T-helper 9 cell (primary cell): ENCODE measurements around the gene TMEM132D.

Experiments used
- DNase-seq: peaks from one replicate; pipeline ENCODE4 v3.0.0-alpha.2; 2020

TMEM132D gene

DNA sequence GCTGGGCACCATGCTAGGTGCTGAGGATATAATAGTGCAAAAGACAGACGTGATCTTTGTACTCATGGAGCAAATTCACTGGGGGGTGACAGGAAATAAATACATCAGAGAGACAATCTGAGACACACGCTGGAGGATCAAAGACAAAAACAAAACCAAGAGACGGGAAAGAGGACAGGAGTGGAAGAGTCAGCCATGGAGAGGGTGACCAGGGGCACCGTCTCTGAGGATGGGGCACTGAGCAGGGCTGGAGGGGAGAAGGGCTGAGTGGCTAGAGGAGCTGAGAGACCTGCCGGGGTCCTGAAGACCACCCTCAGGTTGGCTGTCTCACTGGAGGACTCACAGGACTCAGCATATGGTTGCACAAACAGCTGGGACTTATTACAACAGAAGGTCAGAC is 81.9 kb downstream of the TMEM132D start:
- no peak for DNase-seq

DNA sequence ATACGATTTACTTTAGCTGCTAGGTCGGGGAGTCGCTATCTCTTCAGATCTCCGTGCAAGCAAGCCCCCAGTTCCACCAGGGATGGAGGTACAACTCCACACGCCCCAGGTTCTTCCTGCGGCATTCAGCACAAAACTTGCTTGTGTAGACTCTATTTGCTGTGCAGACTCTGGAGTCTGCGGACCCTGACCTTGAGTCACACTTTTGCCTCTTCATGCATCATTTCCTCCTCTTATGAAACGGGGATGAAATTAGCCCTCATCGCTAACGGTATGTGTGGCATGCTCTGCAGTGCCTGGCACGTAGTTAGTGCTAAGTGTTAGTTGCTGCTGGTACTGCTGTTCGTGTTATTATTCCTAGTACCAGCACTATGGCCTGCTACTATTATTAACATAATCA is 84.4 kb downstream of the TMEM132D start:
- DNase-seq = no peak

GRCh38 chr12:129815846-129816245 is 88.0 kb downstream of the TMEM132D start:
- DNase-seq = no peak

DNA sequence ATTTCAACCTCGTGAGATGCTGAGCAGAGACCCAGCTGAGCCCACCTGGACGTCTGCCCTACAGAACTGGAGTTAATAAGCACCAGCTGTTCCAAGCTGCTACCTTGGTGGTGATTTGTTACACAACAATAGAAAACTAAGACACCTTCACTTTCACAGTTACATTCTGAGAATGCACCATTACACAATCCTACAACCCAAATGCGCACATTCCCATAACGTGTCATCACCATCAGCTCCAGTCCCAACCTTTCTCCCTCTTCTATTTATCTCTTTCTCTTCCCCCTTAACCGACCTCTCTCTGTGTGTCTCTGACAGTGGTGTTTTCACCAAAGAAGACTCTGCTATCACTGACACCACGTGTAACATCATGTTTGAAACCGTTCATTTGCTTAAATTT is 91.9 kb downstream of the TMEM132D start:
- DNase-seq = no peak

- DNase-seq = no peak
Measured at GRCh38 chr12:129807136-129807535, 96.7 kb downstream of the TMEM132D start.

GRCh38 chr12:129791396-129791795 is 112.4 kb downstream of the TMEM132D start:
- DNase-seq = no peak

- DNase-seq = no peak
Measured at GRCh38 chr12:129790930-129791329, 112.9 kb downstream of the TMEM132D start.

DNA sequence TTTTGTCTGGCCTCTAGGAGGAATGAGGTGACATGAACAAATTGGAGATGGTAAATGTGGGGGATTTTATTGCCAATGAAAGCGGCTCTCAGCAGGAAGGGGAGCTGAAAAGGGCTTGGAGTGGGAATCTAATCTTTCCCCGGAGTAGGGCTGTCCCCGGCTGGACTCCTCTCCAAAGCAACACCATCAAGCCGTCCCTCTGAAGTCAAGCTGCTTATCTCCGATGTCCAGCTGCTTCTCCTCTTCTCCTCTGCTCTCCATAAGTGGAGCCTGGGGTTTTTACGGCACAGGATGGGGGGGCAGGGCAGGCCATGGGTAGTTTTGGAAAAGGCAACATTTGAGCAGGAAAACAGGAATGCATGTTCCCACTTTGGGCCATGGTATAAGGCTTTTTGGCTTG is 113.5 kb downstream of the TMEM132D start:
- DNase-seq = no peak

GRCh38 chr12:129789921-129790320 is 113.9 kb downstream of the TMEM132D start:
- DNase-seq = no peak

GRCh38 chr12:129788506-129789084 is 115.2 kb downstream of the TMEM132D start:
- no peak for DNase-seq

GRCh38 chr12:129779989-129780388 is 123.8 kb downstream of the TMEM132D start:
- DNase-seq = no peak

DNA sequence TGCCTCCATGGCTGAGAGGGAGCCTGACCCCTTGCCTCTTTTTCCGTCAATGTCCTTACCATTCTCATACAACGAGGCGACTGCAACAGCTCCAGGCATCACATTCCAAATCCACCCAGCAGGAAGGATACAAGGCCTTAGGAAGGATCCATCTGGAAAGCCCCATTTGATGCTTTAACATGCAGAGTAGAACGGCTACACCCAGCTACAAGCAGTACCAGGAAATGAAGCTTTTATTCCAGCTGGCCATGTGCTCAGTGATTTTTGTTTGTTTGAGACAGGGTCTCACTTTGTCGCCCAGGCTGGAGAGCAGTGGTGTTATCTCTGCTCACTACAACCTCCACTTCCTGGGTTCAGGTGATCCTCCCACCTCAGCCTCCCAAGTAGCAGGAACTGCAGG is 124.8 kb downstream of the TMEM132D start:
- no peak for DNase-seq

DNA sequence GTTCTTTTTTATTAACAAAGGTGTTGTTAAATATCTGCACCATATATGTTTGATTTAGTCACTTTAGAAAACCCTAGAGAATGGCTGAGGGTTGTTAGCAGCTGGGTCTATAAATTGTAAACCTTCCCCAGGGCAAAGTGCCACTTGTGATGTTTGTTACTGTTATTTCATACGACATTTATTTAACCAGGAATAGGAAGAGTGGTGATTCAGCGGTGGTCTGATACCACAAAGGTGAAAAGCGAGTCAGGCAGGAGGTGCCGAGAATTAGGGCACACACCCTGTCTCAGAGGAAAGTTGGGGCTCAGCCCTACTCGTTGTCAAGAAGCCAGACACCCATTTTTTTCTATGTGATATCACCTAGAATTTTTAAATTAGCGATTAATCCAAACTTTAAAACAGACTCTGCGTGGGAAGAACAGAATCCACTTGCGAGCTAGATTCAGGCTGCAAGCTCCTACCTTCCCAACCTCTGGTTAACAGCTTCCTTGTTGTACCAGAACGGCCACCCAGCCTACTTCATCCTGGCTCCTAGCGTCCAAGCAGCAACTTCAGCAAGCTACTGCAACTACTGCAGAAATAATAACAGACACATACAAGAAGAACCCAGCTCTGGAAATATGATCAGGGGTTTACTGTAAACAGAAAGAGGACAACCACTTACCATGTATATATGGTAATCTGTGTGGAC is 126.7 kb downstream of the TMEM132D start:
- DNase-seq = no peak

DNA sequence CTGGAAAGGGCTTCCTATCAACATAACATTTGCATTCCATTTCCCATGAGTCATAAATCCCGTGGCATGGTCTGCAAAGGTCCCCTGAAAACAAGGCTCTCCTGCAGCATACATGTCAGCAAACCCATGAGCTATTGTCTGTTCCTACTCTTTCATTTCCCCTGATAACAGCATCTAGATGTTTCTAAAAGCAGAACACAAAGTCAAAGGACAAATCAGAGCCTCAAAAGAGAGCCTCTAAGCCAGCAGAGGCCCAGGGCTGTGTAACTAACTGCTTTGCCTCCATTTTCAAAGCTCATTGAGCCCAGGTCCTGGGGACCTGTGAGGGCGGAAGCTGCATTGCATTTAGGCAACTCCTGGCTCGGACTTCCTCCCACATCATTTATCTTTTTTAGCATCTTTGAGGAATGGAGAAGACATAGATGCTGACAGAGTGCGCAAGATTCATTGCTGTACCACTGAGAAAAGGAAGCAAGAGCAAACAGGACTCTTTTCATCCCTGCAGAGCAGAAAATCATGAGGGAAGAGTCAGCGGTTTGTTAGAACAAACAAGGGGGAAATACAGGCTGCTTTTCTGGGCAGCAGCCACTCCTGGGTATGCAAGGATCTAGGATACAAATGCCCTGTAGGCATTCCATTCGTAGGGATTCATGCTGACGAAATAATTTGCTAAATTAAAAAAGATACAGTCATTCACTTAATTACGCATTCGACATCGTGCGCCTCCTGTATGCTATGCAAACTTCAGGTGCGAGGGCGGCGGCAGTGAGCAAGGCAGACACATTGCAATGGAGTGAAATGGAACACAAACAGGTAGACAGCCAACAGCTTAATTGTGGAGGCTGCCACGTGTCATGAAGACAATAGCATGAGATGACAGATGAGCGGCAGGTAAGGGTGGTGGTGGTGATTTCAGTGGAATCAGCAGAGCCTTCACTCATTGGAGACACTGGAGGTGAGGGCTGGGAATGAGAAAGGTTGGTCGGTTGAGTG is 131.0 kb downstream of the TMEM132D start:
- DNase-seq = no peak

GRCh38 chr12:129771238-129771637 is 132.6 kb downstream of the TMEM132D start:
- DNase-seq = no peak

GRCh38 chr12:129765719-129766118 is 138.1 kb downstream of the TMEM132D start:
- no peak for DNase-seq

DNA sequence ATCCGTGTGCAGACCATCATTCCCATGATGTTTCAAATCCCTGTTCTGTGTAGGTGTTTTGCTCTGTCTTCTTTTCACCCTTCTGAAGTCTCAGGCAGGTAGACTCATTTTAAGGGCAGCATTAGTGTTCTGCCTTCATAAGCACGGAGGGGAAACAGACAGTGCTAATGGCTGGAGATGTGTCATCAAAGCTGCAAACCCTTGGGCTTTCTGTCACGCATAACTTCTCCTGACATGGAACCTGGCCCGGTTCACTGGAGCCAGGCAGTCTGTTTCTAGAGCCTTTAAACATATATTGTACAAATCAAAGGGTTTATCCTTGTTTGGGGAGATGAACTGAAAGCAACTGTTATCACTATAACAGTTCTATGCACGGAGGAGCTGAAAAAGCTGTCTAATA is 141.4 kb downstream of the TMEM132D start:
- DNase-seq = no peak

DNA sequence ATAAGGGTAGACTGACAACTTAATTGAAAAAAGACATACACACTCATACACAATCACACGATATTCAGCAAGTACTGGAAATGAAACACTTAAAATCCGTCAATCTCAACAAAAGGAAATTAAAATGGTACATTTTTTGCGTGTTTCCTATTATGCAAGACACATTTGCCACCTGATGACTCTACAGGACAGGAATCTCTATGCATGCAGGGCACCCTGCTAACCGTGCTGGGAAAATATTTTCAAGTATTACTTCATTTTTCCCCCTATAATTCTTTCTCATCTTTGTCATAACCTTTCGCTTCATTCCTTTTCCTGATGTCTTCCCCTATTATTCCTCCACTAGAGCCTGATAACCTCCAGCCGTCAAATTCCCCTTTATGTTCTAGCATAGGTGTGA is 150.2 kb downstream of the TMEM132D start:
- DNase-seq = no peak

GRCh38 chr12:129750421-129750820 is 153.4 kb downstream of the TMEM132D start:
- DNase-seq = no peak

GRCh38 chr12:129746318-129746717 is 157.5 kb downstream of the TMEM132D start:
- DNase-seq = no peak

DNA sequence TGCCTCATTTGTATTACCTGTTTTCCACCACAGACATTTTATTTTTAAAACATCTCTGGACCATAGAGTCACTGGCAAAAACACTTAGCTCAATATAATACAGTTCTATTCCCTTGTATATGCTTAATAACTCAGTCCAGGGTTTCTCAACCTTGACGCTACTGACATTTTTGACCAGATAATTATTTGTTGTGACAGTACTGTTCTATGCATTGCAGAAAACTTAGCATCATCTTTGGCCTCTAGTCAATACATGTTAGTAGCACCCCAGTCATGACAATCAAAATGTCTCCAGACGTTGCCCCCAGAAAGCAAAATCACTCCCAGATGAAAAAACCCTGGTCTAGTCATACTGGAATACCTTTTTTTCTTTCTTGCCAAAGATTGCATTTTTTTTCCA is 174.7 kb downstream of the TMEM132D start:
- no peak for DNase-seq

- DNase-seq = no peak
Measured at GRCh38 chr12:129727100-129727499, 176.7 kb downstream of the TMEM132D start.

DNA sequence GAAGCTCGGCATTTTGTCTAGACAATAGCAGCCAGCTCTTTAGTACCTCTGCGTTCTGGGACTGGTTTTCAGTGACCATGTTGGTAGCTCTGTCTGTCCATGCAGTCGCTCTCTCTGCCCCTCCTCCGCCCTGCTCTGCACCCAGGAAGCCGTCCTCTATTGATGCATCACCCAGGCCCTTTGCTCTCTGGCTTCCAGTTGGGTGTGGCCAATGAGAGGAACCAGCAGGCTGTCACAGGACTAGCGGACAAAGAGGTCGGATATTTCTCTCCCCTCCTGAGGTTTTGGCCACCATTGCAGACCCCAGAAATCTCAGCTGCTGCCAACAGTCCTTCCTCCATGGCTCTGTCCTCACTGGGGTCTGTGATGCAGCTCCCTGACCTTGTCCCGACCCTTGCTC is 180.6 kb downstream of the TMEM132D start:
- DNase-seq = no peak

DNA sequence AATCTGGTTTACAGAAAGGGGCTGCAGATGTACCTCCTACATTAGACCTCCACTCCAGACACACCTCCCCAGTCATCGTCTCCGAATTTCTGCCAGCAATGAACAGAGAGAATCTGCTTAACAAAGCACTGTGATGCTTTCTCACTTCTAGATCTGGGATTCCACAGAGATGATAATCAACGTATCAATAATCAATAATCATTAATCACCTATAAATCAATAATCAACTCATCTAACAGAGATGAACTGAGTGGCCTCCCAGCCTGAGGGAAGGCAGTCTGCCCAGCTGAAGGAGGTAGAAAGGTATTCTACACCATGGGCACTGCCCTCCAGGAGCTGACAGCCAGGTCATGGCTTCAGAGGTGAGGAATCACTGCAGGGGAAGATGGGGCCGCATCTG is 183.2 kb downstream of the TMEM132D start:
- DNase-seq = no peak
